Activated CD8-positive, alpha-beta memory T cell treated with anti-CD3 and anti-CD28 coated beads, Interleukin-2, amount 50 U/mL, for 1 hour (primary cell): ENCODE results near the gene C7orf25.

Source experiments
- DNase-seq: peaks from one replicate; pipeline ENCODE4 v3.0.0-alpha.2; 2020; ENCODE audit errors: extremely low read depth

C7orf25 gene

GRCh38 chr7:42877862-42878261 is 34.0 kb downstream of the C7orf25 start:
- no peak for DNase-seq

- DNase-seq, result no peak
These were observed 35.4 kb downstream of the C7orf25 start for GRCh38 chr7:42876182-42877068.

GRCh38 chr7:42869131-42870020 is 42.5 kb downstream of the C7orf25 start:
- no peak for DNase-seq

GRCh38 chr7:42868480-42868879 is 43.4 kb downstream of the C7orf25 start:
- DNase-seq, result no peak
